SU-DHL-6 (cell line): ENCODE data around the gene NSRP1.

Source experiments
- H2AFZ ChIP-seq: fragments of 200-600 bp; sonication (generic); 2 replicates; pipeline ENCODE4 v1.6.1; 2014; ENCODE audit warnings: low read depth, mild to moderate bottlenecking, moderate library complexity, mixed read lengths, antibody characterized with exemption, low read length; ENCODE audit not compliant: severe bottlenecking
- H3F3A ChIP-seq: fragments of 200-600 bp; shearing (Covaris generic); 2 replicates; pipeline ENCODE4 v1.6.0; 2016; ENCODE audit warnings: antibody characterized with exemption, mild to moderate bottlenecking; ENCODE audit not compliant: insufficient read depth
- H3K27ac ChIP-seq: fragments of 200-600 bp; sonication (generic); 2 replicates; pipeline ENCODE4 v1.5.1; 2016; ENCODE audit warnings: low read depth, mild to moderate bottlenecking, low read length, moderate library complexity, mixed read lengths
- H3K27me3 ChIP-seq: fragments of 200-600 bp; sonication (generic), shearing (Covaris generic); 2 replicates; pipeline ENCODE4 v1.6.0; 2014; ENCODE audit warnings: mild to moderate bottlenecking, low read length
- H3K36me3 ChIP-seq: fragments of 200-600 bp; sonication (generic); 2 replicates; pipeline ENCODE4 v1.6.1; 2014; ENCODE audit warnings: mild to moderate bottlenecking, low read length, mixed read lengths
- H3K4me2 ChIP-seq: fragments of 300-600, 200-600 bp; shearing (Covaris generic), sonication (generic); 2 replicates; pipeline ENCODE4 v1.6.0; 2014; ENCODE audit warnings: low read length, low read depth, mild to moderate bottlenecking; ENCODE audit not compliant: poor library complexity, severe bottlenecking
- H3K4me3 ChIP-seq: fragments of 200-600 bp; sonication (generic); 2 replicates; pipeline ENCODE4 v1.5.1; 2014; ENCODE audit warnings: antibody characterized with exemption, low read length, mild to moderate bottlenecking, mixed read lengths; ENCODE audit not compliant: insufficient read depth, poor library complexity, severe bottlenecking
- H3K79me2 ChIP-seq: fragments of 200-600 bp; sonication (generic); 2 replicates; pipeline ENCODE4 v1.6.1; 2014; ENCODE audit warnings: mild to moderate bottlenecking, low read length, moderate library complexity; ENCODE audit not compliant: insufficient read depth
- H3K9ac ChIP-seq: fragments of 200-600 bp; sonication (generic); 2 replicates; pipeline ENCODE4 v1.7.0; 2014; ENCODE audit warnings: mild to moderate bottlenecking, low read length
- H3K9me2 ChIP-seq: fragments of 200-600 bp; sonication (generic); replicated peaks from 2 replicates; pipeline ENCODE4 v1.6.1; 2014; ENCODE audit warnings: low read length; ENCODE audit not compliant: insufficient read depth
- H3K9me3 ChIP-seq: fragments of 200-600 bp; sonication (generic); 2 replicates; pipeline ENCODE4 v1.6.1; 2014; ENCODE audit warnings: low read length, mixed read lengths; ENCODE audit not compliant: insufficient read depth
- H4K20me1 ChIP-seq: fragments of 200-600 bp; sonication (generic); 2 replicates; pipeline ENCODE4 v1.6.1; 2014; ENCODE audit warnings: low read depth, mild to moderate bottlenecking, antibody characterized with exemption, low read length, moderate library complexity, mixed read lengths
- EZH2phosphoT487 ChIP-seq: fragments of 200-600 bp; sonication (generic), shearing (Covaris generic); conservative IDR thresholded peaks from 2 replicates; pipeline ENCODE4 v1.6.1; 2018; ENCODE audit warnings: mild to moderate bottlenecking, antibody characterized with exemption, low read length, moderate library complexity, mixed read lengths
- TF ChIP-seq, protein P1 (sequence below): fragments of 200-600 bp; sonication (generic); IDR thresholded peaks from one replicate; pipeline ENCODE4 v1.5.1; 2017; ENCODE audit warnings: antibody characterized with exemption, mild to moderate bottlenecking, low read length, moderate library complexity; ENCODE audit not compliant: insufficient read depth, poor library complexity, severe bottlenecking

Gene NSRP1

DNA sequence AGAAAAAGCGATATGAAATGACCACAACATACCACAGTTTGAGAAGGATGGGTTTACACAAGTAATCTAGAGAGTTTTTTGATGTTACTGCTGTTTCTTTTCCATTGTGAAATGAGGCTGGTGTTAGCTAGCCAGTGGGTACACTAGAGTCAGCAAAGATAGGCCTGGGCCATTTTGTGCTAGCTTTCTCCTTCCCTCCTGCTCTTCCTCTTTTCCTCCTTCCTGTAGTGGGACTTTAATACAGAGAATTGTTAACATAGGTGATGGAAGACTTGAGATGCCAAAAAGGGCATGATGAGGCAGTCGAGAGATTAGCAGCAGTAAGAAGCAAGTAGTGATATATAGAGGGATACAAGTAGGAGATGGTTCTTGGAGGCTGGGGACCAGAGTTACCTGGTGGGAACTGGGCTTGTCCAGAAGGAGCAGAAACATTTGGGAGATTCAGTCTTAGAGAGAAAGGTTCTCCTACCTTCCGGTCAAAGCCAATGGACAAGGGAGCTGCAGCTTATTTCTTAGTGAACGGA is 7.7 kb downstream of the NSRP1 start:
- Histone ChIP-seq H3K79me2 (peaks cover 87% of the 10 kb centered on the region), H3K9ac (no peak overlapping the region), H3K9me2 (no peaks in the 10 kb centered on the region), H3K27ac (no peak overlapping the region), H2AFZ (no peak overlapping the region), H4K20me1 (peaks cover 5% of the 10 kb centered on the region; the same call in 1 of the 2 replicates), H3K4me3 (no peak overlapping the region), H3F3A (peaks cover 8% of the 10 kb centered on the region), H3K9me3 (no peaks in the 10 kb centered on the region), H3K36me3 (peaks cover 21% of the 10 kb centered on the region; the same call in 1 of the 2 replicates), H3K4me2 (no peak overlapping the region), H3K27me3 (no peaks in the 10 kb centered on the region)
- TF ChIP-seq EZH2phosphoT487, result no peak
- TF ChIP-seq, protein P1, sequence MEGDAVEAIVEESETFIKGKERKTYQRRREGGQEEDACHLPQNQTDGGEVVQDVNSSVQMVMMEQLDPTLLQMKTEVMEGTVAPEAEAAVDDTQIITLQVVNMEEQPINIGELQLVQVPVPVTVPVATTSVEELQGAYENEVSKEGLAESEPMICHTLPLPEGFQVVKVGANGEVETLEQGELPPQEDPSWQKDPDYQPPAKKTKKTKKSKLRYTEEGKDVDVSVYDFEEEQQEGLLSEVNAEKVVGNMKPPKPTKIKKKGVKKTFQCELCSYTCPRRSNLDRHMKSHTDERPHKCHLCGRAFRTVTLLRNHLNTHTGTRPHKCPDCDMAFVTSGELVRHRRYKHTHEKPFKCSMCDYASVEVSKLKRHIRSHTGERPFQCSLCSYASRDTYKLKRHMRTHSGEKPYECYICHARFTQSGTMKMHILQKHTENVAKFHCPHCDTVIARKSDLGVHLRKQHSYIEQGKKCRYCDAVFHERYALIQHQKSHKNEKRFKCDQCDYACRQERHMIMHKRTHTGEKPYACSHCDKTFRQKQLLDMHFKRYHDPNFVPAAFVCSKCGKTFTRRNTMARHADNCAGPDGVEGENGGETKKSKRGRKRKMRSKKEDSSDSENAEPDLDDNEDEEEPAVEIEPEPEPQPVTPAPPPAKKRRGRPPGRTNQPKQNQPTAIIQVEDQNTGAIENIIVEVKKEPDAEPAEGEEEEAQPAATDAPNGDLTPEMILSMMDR, result no peak

DNA sequence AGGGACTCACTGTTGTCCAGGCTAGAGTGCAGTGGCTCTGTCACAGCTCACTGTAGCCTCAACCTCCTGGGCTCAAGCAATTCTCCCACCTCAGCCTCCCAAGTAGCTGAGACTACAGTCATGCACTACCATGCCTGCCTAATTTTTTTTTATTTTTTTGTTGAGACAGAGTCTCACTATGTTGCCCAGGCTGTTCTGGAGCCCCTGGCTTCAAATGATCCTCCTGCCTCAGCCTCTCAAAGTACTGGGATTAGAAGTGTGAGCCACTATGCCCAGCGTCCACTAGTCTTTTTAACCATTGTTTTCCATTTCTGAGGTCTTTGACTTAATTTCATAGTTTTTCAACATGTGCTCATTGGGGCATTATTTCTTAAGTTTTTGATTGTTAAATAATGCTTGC is 13.5 kb downstream of the NSRP1 start:
- H3K27me3 ChIP-seq, result no peaks in the 10 kb centered on the region
- peaks cover 42% of the 10 kb centered on the region for H3K79me2 ChIP-seq
- H4K20me1 ChIP-seq, result peaks cover 7% of the 10 kb centered on the region; the same call in 1 of the 2 replicates
- H3F3A ChIP-seq, result no peaks in the 10 kb centered on the region
- H2AFZ ChIP-seq, result no peak overlapping the region
- no peak overlapping the region for H3K27ac ChIP-seq
- no peaks in the 10 kb centered on the region for H3K9me2 ChIP-seq
- H3K36me3 ChIP-seq, result peaks cover 15% of the 10 kb centered on the region; the same call in 1 of the 2 replicates
- H3K9ac ChIP-seq, result no peak overlapping the region
- H3K9me3 ChIP-seq, result no peaks in the 10 kb centered on the region
- no peak overlapping the region for H3K4me3 ChIP-seq
- TF ChIP-seq, protein P1, result no peak
- TF ChIP-seq EZH2phosphoT487, result no peak
- H3K4me2 ChIP-seq, result no peak overlapping the region

DNA sequence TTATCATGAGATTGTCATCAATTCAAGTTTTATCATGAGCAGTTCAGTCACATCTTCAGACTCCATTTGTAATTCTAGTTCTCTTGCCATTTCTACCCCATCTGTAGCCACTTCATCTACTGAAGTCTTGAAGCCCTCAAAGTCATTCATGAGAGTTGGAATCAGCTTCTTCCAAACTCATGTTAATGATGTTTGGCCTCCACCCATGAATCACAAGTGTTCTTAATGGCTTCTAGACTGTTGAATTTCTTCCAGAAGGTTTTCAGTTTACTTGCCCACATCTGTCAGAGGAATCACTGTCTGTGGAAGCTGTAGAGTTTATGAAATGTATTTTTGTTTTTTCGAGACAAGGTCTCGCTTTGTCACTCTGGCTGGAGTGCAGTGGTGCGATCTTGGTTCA is 16.0 kb downstream of the NSRP1 start:
- Histone ChIP-seq H3K27me3 (no peaks in the 10 kb centered on the region), H3K9me2 (no peaks in the 10 kb centered on the region), H3K9me3 (no peaks in the 10 kb centered on the region), H3K36me3 (peaks cover 15% of the 10 kb centered on the region; the same call in 1 of the 2 replicates), H3K27ac (no peak overlapping the region), H3K9ac (no peak overlapping the region), H4K20me1 (peaks cover 7% of the 10 kb centered on the region; the same call in 1 of the 2 replicates), H3K4me2 (no peak overlapping the region), H3K4me3 (no peak overlapping the region), H3F3A (no peaks in the 10 kb centered on the region), H3K79me2 (peaks cover 32% of the 10 kb centered on the region), H2AFZ (no peak overlapping the region)
- TF ChIP-seq, protein P1, result no peak
- no peak for TF ChIP-seq EZH2phosphoT487
